GM21367 (cell line): ENCODE data around the gene OSBPL10.

Experiments used
- ATAC-seq: cut with Tn5 transposase; IDR thresholded peaks from one replicate; pipeline ENCODE4 v1.9.1; 2021; ENCODE audit not compliant: unreplicated experiment

The OSBPL10 gene

DNA sequence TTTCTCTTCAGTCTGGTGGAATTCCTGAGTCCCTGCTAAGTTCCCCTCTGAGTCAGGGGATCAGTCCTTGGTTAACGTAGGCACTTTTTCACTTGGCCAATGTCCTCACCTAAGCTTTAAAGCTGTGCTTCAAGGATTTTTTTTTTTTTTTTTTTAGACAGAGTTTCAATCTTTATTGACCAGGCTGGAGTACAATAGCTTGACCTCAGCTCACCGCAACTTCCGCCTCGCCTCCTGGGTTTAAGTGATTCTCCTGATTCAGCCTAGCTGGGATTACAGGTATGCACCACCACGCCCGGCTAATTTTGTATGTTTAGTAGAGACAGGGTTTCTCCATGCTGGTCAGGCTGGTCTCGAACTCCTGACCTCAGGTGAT lies 228.0 kb downstream of the OSBPL10 start:
- ATAC-seq = no peak

DNA sequence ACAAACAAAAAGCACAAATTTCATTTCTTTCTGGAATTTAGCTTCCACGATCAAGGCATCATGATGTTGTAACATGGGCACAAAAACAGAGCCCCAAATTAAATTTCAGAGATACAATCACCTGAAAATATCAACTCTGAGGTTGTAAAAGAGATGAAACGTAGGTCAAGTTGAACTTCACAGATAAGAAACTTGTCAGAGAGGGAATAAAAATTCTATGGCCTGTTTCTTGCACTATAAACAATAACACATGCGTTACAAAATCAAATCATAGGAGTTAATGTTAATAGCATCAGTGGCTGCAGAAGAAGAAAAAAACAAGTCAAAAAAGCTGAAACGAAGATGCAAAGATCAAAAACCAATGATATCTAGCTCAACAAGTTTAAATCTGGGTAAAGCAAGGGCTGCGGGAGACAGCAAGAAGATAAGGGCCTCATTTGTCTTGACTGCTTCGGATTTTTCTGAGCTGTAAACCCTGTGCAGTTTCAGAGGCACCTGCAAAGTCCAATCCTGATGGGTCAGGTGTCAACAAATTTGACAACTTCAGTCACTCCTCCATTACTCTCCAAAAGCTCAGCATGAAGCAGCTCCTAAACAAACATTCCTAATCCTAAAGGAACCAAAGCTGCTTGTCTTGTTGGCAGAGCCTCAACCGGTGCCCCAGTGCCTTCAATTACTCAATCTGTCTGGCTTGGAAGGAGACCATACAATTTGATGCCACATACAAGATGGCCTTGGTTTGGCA lies 228.6 kb downstream of the OSBPL10 start:
- ATAC-seq = no peak

DNA sequence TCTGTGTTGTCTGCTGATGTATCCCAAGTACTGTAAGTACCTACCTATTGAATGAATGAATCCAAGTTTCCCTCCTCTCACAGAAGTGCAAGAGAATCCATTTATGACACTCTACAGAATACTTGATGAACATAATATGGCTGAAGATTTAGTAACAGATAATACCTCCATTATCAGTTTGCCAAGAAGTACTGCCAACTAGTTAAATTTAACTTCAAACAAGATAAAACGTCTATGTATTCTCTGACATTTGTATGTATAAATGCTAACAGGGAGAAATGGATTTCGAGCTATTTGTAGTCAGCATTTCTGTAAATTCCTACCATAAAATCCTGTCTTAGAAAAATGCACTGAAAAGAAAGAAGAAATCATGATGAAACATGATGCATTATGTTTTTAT lies 230.7 kb downstream of the OSBPL10 start:
- ATAC-seq = no peak

GRCh38 chr3:31748933-31749295 lies 232.1 kb downstream of the OSBPL10 start:
- ATAC-seq = no peak

DNA sequence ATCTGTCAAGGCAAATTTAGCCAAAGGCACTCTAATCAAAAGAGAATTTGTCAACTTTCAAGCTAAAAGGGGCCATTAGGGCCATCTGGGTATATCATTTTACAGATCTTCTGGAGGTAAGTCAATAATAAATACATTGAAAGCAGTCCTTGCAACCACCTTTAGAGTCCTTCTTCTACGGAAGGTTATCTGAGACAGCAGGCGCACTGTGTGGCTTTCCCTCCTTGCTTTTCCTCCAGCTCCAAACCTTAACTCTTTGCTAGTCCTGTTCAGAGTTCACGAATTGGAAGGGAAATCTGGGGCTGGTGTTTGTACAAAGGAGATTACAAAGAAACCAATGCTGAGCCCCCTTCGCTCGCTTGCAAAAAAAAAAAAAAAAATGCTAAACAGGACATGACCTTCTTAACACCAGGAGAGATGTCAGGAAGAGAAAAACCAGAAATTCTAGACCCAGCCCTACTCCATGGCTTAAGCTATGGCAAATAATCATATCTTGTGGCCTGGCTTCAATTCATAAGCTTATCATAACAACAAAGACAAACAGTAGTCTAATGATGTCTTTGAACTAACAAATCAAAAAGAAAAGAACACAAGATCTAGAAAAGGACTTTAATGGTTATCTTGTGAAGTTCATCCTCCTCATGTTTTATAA lies 232.7 kb downstream of the OSBPL10 start:
- no peak for ATAC-seq

DNA sequence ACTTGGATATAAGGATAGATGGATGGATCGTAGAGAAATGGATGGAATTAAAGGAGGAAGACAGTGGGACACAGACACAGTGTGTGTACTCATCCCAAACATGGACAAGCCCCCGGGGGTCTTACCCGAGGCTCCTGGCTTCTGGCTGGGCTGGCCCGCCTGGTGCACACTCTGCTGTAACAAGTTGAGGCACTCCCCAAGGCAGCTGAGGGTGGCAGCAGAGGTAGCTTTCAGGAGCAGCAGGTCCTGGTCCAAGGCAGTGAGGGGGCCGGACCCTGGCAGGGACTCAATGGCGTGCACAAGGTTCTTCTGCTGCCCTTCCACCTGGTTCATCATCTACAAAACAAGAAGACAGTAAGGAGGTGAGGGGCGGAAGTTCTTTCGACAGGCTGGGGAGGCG lies 233.3 kb downstream of the OSBPL10 start:
- ATAC-seq = no peak

DNA sequence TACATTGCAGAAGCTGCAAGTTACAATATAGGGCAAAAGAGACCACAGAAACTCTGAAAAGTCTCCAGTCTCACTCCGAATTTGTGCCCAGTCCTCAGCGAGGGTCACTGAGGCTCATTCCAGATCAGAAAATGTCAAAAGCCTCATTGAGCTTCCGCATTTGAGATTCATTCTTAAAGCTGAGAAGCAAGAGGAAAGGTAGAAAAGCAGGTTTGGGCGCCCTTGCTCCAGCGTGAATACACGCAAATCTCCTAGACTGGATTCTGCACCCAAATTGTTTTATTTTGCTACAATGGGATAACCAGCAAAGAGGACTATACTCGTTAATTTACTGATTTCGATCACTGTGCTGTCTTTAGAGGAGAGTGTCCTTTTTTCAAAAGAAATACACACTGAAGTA lies 236.1 kb downstream of the OSBPL10 start:
- no peak for ATAC-seq

- no peak for ATAC-seq
Measured at GRCh38 chr3:31743331-31744089, 237.6 kb downstream of the OSBPL10 start.

DNA sequence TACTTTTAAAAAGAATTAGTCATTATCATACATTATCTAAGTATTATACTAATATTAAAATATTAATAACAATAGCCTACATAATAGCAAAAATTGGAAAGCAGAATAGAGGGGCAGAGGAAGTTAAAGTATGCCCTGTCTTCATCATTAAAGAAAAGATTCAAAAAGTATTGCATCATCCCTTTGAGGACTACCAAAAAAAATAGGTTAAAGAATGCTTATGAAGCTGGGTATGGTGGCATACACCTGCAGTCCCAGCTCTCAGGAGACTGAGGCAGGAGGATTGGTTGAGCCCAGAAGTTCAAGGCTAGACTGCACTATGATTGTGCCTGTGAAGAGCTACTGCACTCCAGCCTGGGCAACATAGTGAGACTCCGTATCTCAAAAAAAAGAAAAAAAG lies 240.7 kb downstream of the OSBPL10 start:
- no peak for ATAC-seq

DNA sequence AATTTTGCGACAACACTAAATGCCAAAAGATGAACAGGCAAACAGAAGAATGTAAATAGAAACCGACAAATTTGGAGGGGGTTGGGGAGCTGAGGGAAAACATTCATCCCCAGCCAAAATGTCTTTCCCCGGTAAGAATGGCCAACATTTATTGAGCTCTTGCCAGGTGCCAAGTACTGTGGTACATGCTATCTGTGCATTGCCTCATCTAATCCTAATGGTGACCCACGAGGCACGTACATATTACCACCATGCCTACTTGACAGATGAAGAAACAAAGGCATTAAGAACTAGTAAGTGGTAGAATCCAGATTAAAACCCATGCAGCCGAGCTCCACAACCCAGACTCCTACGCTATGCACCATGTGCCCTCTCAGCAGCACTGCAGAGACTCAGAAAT lies 242.7 kb downstream of the OSBPL10 start:
- no peak for ATAC-seq

- no peak for ATAC-seq
Measured at GRCh38 chr3:31735667-31736066, 245.4 kb downstream of the OSBPL10 start.

GRCh38 chr3:31733234-31733667 lies 247.8 kb downstream of the OSBPL10 start:
- no peak for ATAC-seq

- no peak for ATAC-seq
Measured at GRCh38 chr3:31732548-31732947, 248.5 kb downstream of the OSBPL10 start.

DNA sequence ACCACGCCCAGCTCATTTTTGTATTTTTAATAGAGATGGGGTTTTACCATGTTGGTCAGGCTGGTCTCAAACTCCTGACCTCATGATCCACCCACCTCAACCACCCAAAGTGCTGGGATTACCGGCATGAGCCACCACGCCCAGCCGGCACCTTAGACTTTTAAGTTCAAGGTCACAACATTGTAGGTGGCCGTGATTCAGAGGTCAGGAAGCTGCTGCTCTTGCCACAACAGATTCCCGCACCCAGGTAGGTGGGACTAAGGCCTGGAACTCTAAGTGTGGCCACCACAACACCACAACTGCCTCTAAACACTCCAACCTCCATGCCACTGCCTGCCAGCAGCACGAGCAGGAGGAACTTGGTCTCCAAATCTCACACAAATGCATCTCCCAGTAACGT lies 251.5 kb downstream of the OSBPL10 start:
- ATAC-seq = no peak

DNA sequence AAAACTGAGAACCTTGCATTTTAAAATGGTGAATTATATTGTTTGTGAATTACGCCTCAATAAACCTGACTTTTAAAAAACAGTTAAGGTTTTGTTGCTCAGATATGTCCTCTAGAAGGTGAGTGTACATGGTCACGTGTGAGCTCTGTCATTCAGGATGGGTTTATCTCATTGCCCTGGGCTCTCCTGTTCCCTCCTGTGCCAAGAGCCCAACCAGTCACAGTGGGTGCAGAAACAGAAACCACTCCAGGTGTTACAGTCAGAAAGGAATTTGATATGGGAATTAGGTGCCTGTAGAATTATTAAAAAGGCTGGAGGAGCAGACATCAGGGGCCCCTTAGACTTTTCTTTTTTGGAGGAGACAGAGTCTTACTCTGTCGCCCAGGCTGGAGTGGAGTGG lies 252.0 kb downstream of the OSBPL10 start:
- no peak for ATAC-seq

DNA sequence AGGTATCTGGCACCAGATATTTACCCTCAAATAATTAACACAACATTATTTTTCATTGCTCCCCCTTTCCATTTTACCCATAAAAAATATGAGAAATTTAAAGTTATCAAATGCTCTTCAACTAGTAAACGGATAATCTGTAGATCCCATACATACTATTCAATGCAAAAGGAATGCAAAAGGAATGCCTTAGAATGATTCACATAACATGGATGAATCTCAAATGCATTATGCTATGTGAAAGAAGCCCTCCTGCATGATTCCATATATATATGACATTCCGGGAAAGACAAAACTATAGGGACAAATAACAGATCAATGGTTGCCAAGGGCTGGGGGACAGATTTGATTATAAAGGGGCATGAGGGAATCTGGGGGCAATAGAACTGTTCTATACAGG lies 252.7 kb downstream of the OSBPL10 start:
- no peak for ATAC-seq

DNA sequence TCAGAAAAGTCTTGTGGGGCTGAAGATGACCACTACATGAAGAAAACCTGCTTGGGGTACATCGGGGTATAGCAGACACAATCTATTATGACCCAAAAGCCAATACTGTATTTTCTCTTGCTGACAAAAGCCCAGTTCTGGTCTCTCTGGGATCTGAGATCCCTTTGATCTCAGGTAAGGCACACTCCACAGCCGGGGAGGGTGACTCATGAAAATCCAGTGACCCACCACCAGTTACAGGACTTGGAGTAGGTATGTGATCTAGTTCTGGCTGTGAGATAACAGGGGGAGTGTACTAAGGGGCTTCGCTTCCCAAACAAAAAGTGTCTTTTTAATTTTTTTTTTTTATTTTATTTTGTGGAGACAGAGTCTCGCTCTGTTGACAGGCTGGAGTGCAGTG lies 255.1 kb downstream of the OSBPL10 start:
- ATAC-seq = no peak

DNA sequence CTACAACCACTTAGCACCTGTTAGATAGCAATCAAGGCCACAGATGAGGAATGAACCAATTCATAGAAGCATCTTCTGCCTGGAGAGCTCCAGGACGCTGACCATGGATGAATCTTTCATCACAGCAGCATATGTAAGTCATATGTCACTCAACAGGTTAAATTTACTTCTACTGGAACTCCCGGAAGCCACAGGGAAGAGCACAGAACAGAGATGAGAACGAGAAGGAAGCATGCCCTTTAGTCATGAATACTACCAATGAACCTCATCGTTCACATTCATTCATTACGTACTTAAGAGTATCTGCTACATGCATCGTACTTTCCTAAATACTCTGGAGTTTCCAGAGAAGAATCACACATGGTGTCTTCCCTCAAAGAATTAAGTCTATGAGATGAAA lies 255.5 kb downstream of the OSBPL10 start:
- ATAC-seq = no peak

DNA sequence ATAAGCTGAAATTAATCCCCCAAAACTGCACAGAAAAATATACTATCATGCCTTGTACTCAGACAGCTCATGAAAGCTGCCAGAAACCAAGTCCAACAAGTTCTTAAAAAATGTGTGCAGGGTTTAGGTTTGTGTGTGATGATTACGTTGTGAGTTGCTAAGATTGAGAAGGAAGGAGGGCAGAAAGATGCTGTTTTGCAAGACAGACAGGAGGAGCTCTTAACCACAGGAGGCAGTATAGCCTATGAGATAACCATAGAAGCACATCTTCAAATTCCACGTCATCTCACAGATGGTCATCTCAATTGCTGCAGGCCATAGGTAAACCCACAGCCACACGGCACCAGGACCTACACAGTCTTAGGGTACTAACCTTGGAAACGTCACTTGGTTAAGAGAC lies 256.4 kb downstream of the OSBPL10 start:
- ATAC-seq = peak; percentile 51

DNA sequence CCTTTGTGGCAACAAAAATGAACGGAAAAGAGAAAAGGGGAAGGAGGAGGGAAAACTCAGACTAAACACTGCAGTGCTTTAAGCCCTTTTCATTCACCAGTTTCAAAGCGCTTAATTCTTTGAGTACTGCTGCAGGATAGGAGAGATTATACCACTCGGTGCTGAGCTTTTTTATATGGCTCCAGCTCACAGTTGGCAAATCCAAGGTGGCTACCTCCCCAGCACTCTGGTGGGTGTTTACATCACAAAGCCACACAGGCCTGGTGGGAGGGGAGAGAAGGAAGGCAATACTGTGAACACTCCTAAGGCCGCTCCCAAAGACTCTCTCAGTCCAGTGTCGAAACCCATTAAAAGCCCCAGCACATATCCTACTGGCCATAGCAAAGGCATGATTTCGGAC lies 256.9 kb downstream of the OSBPL10 start:
- no peak for ATAC-seq

DNA sequence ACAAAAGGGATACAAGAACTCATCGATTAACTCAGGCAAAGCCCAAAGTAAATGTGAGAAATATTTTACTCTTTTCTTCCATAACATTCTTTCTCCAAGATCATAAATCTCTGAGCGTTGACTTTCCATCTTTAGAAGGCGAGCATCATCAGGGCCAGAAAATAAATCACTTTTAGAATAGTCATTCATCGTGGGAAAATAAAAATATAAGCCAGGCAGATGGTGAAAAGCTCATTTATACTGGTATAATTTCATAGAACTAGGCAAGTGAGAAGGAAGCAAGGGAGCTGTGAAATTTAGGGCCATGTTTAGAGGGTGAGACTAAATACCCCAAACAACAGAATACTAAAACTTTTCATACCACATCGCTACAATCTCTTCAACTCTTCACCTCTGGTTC lies 257.4 kb downstream of the OSBPL10 start:
- no peak for ATAC-seq

DNA sequence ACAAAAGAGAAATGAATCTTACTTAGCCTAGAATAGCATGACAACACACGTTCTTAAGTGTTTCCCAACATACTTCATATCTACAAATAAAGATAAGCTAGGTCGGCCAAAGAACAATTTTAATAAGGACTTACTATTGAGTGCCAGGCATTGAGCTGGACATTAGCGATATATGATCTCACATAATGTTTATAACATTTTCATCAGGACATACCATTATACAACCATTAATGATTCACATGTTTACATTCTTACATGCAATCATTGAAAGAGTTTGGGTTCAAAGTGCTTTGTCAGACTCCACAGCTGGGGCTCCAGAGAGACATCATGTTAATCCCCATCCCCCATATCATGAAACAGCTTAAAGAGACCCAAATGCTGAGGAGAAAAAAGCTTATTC lies 259.4 kb downstream of the OSBPL10 start:
- ATAC-seq = no peak
